ENCODE results near the gene SLC39A2.
A peak's percentile ranks its signal among the peaks of the same experiment; 100 is the strongest.

SLC39A2 gene

GRCh38 chr14:21011136-21011535 lies 12.0 kb downstream of the SLC39A2 start:
- no peak overlapping the region for H3K4me2 ChIP-seq
- H3K79me2 ChIP-seq (ENCODE audit: insufficient read depth, low read depth), result no peaks in the 10 kb centered on the region
- no peak overlapping the region for H3K9ac ChIP-seq
- H3K27me3 ChIP-seq (ENCODE audit: insufficient read depth, low read depth), result no peaks in the 10 kb centered on the region
- H3K36me3 ChIP-seq (ENCODE audit: insufficient read depth), result no peaks in the 10 kb centered on the region
- H2AFZ ChIP-seq (ENCODE audit: low read depth), result no peak overlapping the region
- no peaks in the 10 kb centered on the region for H4K20me1 ChIP-seq (ENCODE audit: insufficient read depth)
- TF ChIP-seq CTCF (conservative IDR thresholded peaks at IDR 0.05; ENCODE audit: low read depth, low read length), result no peak
- no peak overlapping the region for H3K27ac ChIP-seq
- no peak overlapping the region for H3K4me3 ChIP-seq (IDR thresholded peaks at IDR 0.05; ENCODE audit: insufficient read depth, low read depth, low read length)
- no peaks in the 10 kb centered on the region for H3K4me1 ChIP-seq (ENCODE audit: low read depth, poor library complexity, severe bottlenecking)

- Histone ChIP-seq H3K27ac (no peak overlapping the region), H3K36me3 (ENCODE audit: insufficient read depth) (no peaks in the 10 kb centered on the region), H3K9ac (no peak overlapping the region), H3K4me1 (ENCODE audit: low read depth, poor library complexity, severe bottlenecking) (no peaks in the 10 kb centered on the region), H3K4me3 (IDR thresholded peaks at IDR 0.05; ENCODE audit: insufficient read depth, low read depth, low read length) (no peak overlapping the region), H3K79me2 (ENCODE audit: insufficient read depth, low read depth) (no peaks in the 10 kb centered on the region), H2AFZ (ENCODE audit: low read depth) (no peak overlapping the region), H4K20me1 (ENCODE audit: insufficient read depth) (no peaks in the 10 kb centered on the region), H3K4me2 (no peak overlapping the region), H3K27me3 (ENCODE audit: insufficient read depth, low read depth) (no peaks in the 10 kb centered on the region)
- peak; percentile 93 for TF ChIP-seq CTCF (conservative IDR thresholded peaks at IDR 0.05; ENCODE audit: low read depth, low read length)
These were observed 15.7 kb downstream of the SLC39A2 start for GRCh38 chr14:21014761-21015190.

- H3K79me2 ChIP-seq (ENCODE audit: insufficient read depth, low read depth), result no peaks in the 10 kb centered on the region
These were observed 16.2 kb downstream of the SLC39A2 start for GRCh38 chr14:21015312-21015711.

GRCh38 chr14:21016413-21017190 lies 17.5 kb downstream of the SLC39A2 start:
- H3K4me2 ChIP-seq, result no peak overlapping the region
- no peak overlapping the region for H3K27ac ChIP-seq
- H3K36me3 ChIP-seq (ENCODE audit: insufficient read depth), result no peaks in the 10 kb centered on the region
- H4K20me1 ChIP-seq (ENCODE audit: insufficient read depth), result no peaks in the 10 kb centered on the region
- no peak overlapping the region for H2AFZ ChIP-seq (ENCODE audit: low read depth)
- H3K79me2 ChIP-seq (ENCODE audit: insufficient read depth, low read depth), result no peaks in the 10 kb centered on the region
- no peak overlapping the region for H3K4me3 ChIP-seq (IDR thresholded peaks at IDR 0.05; ENCODE audit: insufficient read depth, low read depth, low read length)
- no peak for TF ChIP-seq CTCF (conservative IDR thresholded peaks at IDR 0.05; ENCODE audit: low read depth, low read length)
- no peaks in the 10 kb centered on the region for H3K27me3 ChIP-seq (ENCODE audit: insufficient read depth, low read depth)
- H3K9ac ChIP-seq, result no peak overlapping the region
- H3K4me1 ChIP-seq (ENCODE audit: low read depth, poor library complexity, severe bottlenecking), result no peaks in the 10 kb centered on the region

More at GRCh38 chr14:21015312-21015711, 16.2 kb downstream of the SLC39A2 start:
- Histone ChIP-seq H3K27me3 (ENCODE audit: insufficient read depth, low read depth) (no peaks in the 10 kb centered on the region), H3K4me1 (ENCODE audit: low read depth, poor library complexity, severe bottlenecking) (no peaks in the 10 kb centered on the region), H3K36me3 (ENCODE audit: insufficient read depth) (no peaks in the 10 kb centered on the region), H3K4me3 (IDR thresholded peaks at IDR 0.05; ENCODE audit: insufficient read depth, low read depth, low read length) (no peak overlapping the region), H3K4me2 (no peak overlapping the region), H3K27ac (no peak overlapping the region), H2AFZ (ENCODE audit: low read depth) (no peak overlapping the region), H4K20me1 (ENCODE audit: insufficient read depth) (no peaks in the 10 kb centered on the region), H3K9ac (no peak overlapping the region)
- no peak for TF ChIP-seq CTCF (conservative IDR thresholded peaks at IDR 0.05; ENCODE audit: low read depth, low read length)

Data from KMS-11 (cell line).